Hindlimb muscle (tissue), 1 donor: ENCODE measurements around the gene CTBP2. TPM values are rescaled to one million over a fixed set of nuclear protein-coding genes. Genes with fewer than 3 reads are reported as not detected.

Experiments used
- DNase-seq: peaks from one replicate; pipeline ENCODE4 v3.0.0-alpha.2; 2013
- polyA plus RNA-seq: library from polyadenylated mRNA; unstranded; fragments of 120-200 nt; gene quantifications from one replicate; pipeline ENCODE4 v1.2.1, GENCODE V29; 2013; ENCODE audit not compliant: insufficient read length

The CTBP2 gene
- polyA plus RNA-seq, 1 donor: 41.4 TPM

GRCh38 chr10:124966008-124966407, 194.4 kb downstream of the CTBP2 start:
- no peak for DNase-seq

- no peak for DNase-seq
Observed at GRCh38 chr10:124963866-124964720, 196.3 kb downstream of the CTBP2 start.

- DNase-seq: no peak
Observed at GRCh38 chr10:124962421-124962820, 197.9 kb downstream of the CTBP2 start.

- no peak for DNase-seq
Observed at GRCh38 chr10:124961248-124961570, 199.2 kb downstream of the CTBP2 start.

GRCh38 chr10:124959564-124959963, 200.8 kb downstream of the CTBP2 start:
- no peak for DNase-seq

- DNase-seq: no peak
Observed at GRCh38 chr10:124957404-124957947, 202.9 kb downstream of the CTBP2 start.

- no peak for DNase-seq
Observed at GRCh38 chr10:124956764-124957163, 203.6 kb downstream of the CTBP2 start.

GRCh38 chr10:124955868-124956267, 204.5 kb downstream of the CTBP2 start:
- DNase-seq: no peak

GRCh38 chr10:124955243-124955642, 205.1 kb downstream of the CTBP2 start:
- DNase-seq: peak; percentile 16

- DNase-seq: no peak
Observed at GRCh38 chr10:124953421-124953820, 206.9 kb downstream of the CTBP2 start.

- no peak for DNase-seq
Observed at GRCh38 chr10:124952123-124952522, 208.2 kb downstream of the CTBP2 start.

- no peak for DNase-seq
Observed at GRCh38 chr10:124949543-124949942, 210.8 kb downstream of the CTBP2 start.

GRCh38 chr10:124946945-124947344, 213.4 kb downstream of the CTBP2 start:
- DNase-seq: no peak

- no peak for DNase-seq
Observed at GRCh38 chr10:124944982-124945381, 215.4 kb downstream of the CTBP2 start.

- DNase-seq: no peak
Observed at GRCh38 chr10:124943301-124944092, 216.9 kb downstream of the CTBP2 start.

GRCh38 chr10:124942317-124943169, 217.8 kb downstream of the CTBP2 start:
- DNase-seq: no peak

GRCh38 chr10:124941823-124942222, 218.5 kb downstream of the CTBP2 start, which contains the start of gene ZRANB1:
ZRANB1 (plus strand) TSS chr10:124942123; CDS start chr10:124942494, 371 bp downstream.
- DNase-seq: no peak

- DNase-seq: no peak
Observed at GRCh38 chr10:124939290-124939689, 221.1 kb downstream of the CTBP2 start.

GRCh38 chr10:124936813-124937212, 223.6 kb downstream of the CTBP2 start:
- DNase-seq: no peak

- no peak for DNase-seq
Observed at GRCh38 chr10:124935946-124936345, 224.4 kb downstream of the CTBP2 start.
